Brain microvascular endothelial cell (primary cell): ENCODE measurements around the gene HCK.

Experiments used
- DNase-seq: peaks from one replicate; pipeline ENCODE4 v3.0.0-alpha.2; 2020
- H3K27ac ChIP-seq: fragments of 250-450 bp; sonication (Bioruptor Pico); 2 replicates; pipeline ENCODE4 v1.5.1; 2020; ENCODE audit warnings: mild to moderate bottlenecking, moderate library complexity
- H3K27me3 ChIP-seq: fragments of 250-450 bp; sonication (Bioruptor Pico); replicated peaks from 2 replicates; pipeline ENCODE4 v1.5.1; 2020; ENCODE audit warnings: mild to moderate bottlenecking
- H3K36me3 ChIP-seq: fragments of 250-450 bp; sonication (Bioruptor Pico); replicated peaks from 2 replicates; pipeline ENCODE4 v1.5.1; 2020; ENCODE audit warnings: mild to moderate bottlenecking
- H3K4me3 ChIP-seq: 2 replicates; pipeline ENCODE4 v1.5.1; 2011; ENCODE audit warnings: low read depth, mild to moderate bottlenecking, control low read depth, low read length, moderate library complexity
- in situ Hi-C: cut with HindIII; loops from 2 replicates; pipeline ENCODE4 v1.10.0; 2017; ENCODE audit warnings: low sequenced_read_pairs, low pct_ligation_motif_present
- TF ChIP-seq, protein P1 (sequence below): IDR thresholded peaks from 2 replicates; pipeline ENCODE4 v1.5.1; 2011; ENCODE audit warnings: low read depth, mild to moderate bottlenecking, moderate library complexity, low read length, control low read depth, inconsistent platforms; ENCODE audit errors: missing control alignments

The HCK gene

DNA sequence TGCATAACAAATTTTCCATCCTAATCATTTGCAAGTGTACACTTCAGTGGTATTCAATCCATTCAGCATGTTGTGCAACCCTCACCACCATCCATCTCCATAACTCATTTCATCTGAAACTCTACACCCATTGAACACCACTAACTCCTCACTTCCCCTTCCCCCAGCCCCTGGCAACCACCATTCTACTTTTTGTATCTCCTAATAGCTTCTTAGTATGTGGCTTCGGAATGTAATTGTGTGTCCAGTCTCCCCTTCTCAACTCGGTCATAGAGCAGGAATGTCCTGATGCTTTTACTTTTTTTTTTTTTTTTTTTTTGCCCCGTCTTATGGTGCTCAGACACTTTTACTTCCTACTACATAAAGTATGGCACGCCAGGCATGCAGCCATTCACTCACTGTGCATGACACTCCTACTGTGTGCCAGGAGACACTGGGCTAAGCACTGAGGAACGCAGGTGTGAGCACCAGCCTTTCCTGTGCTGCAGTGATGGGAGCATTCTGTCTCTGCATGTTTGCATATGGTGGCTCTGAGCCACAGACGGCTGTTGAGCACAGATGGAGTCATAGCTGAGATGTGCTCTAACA lies 15.3 kb downstream of the HCK start:
- Histone ChIP-seq H3K27ac (peak overlapping the region; percentile 26), H3K4me3 (no peak overlapping the region), H3K36me3 (no peaks in the 10 kb centered on the region), H3K27me3 (no peaks in the 10 kb centered on the region)
- TF ChIP-seq, protein P1, sequence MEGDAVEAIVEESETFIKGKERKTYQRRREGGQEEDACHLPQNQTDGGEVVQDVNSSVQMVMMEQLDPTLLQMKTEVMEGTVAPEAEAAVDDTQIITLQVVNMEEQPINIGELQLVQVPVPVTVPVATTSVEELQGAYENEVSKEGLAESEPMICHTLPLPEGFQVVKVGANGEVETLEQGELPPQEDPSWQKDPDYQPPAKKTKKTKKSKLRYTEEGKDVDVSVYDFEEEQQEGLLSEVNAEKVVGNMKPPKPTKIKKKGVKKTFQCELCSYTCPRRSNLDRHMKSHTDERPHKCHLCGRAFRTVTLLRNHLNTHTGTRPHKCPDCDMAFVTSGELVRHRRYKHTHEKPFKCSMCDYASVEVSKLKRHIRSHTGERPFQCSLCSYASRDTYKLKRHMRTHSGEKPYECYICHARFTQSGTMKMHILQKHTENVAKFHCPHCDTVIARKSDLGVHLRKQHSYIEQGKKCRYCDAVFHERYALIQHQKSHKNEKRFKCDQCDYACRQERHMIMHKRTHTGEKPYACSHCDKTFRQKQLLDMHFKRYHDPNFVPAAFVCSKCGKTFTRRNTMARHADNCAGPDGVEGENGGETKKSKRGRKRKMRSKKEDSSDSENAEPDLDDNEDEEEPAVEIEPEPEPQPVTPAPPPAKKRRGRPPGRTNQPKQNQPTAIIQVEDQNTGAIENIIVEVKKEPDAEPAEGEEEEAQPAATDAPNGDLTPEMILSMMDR: no peak
- peak; percentile 85 for DNase-seq
- in situ Hi-C loops: no loop called here

DNA sequence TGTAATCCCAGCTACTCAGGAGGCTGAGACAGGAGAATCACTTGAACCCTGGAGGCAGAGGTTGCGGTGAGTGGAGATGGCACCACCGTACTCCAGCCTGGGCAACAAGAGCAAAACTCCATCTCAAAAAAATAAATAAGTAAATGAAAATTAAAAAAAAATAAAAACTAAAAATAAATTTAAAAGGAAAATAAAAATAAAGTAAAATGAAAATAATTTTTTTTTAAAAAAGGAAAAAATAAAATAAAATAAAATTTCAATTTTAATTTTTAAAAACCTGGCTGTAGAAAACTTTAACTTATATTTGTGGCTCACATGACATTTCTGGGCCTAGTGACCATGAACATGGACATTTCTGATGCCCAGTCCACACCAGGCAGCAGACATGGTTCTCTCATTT lies 16.1 kb downstream of the HCK start:
- DNase-seq: no peak
- in situ Hi-C loops: no loop called here
- no peak overlapping the region for H3K4me3 ChIP-seq
- no peaks in the 10 kb centered on the region for H3K27me3 ChIP-seq
- H3K27ac ChIP-seq: no peak overlapping the region
- no peaks in the 10 kb centered on the region for H3K36me3 ChIP-seq
- TF ChIP-seq, protein P1: no peak

DNA sequence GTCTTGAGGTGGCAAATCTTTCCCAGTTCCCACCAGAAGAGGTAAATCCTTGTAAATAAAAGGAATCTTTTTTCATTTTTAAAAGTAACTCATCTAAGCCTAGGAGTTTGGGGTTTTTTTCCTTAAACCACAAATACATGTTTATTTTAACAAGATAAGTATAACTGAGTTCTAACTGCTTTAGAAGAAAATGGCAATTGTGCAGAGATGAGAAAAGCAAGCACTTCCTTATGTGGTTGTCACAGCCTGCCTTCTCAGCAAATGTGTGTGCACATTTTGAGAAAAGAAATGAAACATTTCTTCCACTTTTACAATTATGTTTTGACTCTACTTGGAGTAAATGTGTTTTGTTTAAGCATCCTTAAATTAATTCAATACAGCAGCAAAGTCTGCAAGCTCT lies 17.7 kb downstream of the HCK start:
- Histone ChIP-seq H3K27me3 (no peaks in the 10 kb centered on the region), H3K27ac (no peak overlapping the region), H3K4me3 (no peak overlapping the region), H3K36me3 (no peaks in the 10 kb centered on the region)
- no peak for DNase-seq
- in situ Hi-C loops: no loop called here
- TF ChIP-seq, protein P1: no peak

DNA sequence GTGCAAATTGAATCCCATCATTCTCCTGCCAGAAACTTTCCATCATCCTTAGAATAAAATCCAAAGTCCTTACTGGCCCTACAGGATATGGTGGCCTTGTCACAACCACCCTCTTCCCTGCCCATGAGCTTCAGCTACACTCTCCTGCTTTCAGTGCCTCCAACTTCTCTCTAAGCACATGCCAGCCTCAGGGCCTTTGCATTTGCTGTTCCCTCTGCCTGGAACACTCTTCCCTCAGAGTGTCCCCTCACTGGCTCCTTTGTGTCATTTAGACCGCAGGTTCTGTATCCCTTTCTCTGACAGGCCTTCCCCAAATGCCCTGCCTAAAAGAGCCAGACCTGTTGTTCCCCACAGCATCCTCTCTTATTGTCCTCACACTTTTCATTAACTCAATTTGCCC lies 18.2 kb downstream of the HCK start:
- no peak overlapping the region for H3K27ac ChIP-seq
- TF ChIP-seq, protein P1: no peak
- H3K4me3 ChIP-seq: no peak overlapping the region
- no peaks in the 10 kb centered on the region for H3K27me3 ChIP-seq
- no peak for DNase-seq
- H3K36me3 ChIP-seq: no peaks in the 10 kb centered on the region
- in situ Hi-C loops: no loop called here

DNA sequence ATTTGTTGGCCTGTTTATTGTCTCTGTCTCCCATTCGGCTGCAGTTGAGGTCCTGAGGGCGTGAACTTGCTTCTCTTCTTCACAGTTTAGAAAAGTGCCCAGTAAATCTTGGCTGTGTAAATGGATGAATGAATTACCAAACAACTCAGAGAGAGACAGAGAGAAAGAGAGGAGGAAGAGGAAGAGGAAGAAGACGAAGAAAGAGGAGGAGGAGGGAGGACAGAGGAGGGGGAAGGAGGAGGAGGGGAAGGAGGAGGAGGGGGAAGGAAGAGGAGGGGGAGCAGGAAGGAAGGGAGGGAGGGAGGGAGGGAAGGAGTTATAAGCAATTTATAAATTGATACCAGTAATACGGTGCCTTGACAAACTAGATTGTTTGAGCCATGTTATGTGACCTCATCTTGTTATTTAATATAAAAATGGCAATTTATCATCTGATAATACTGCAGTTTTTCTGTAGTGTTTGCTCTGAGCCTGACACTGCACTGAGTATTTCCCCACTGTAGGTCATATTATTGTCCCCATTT lies 18.7 kb downstream of the HCK start:
- Histone ChIP-seq H3K4me3 (no peak overlapping the region), H3K36me3 (no peaks in the 10 kb centered on the region), H3K27ac (no peak overlapping the region), H3K27me3 (no peaks in the 10 kb centered on the region)
- TF ChIP-seq, protein P1: no peak
- in situ Hi-C loops: no loop called here
- DNase-seq: no peak
